Testis (tissue), 3 donors: ENCODE results near the gene NUBP2. TPM values are rescaled to one million over a fixed set of nuclear protein-coding genes. Genes with fewer than 3 reads are reported as not detected.

Experiments used
- DNase-seq: peaks from one replicate; pipeline ENCODE4 v3.0.0-alpha.2; 2019
- H3K27ac ChIP-seq, 2 donors: fragments of 200-600 bp; sonication (generic); one replicate each; pipeline ENCODE4 v1.5.1; 2019
- H3K27me3 ChIP-seq: fragments of 200-600 bp; sonication (generic); one replicate; pipeline ENCODE4 v1.5.1; 2019
- H3K36me3 ChIP-seq: fragments of 200-600 bp; sonication (generic); one replicate; pipeline ENCODE4 v1.5.1; 2017; ENCODE audit warnings: low read depth; ENCODE audit errors: missing control alignments
- H3K4me1 ChIP-seq: fragments of 200-600 bp; sonication (generic); one replicate; pipeline ENCODE4 v1.5.1; 2019
- H3K4me3 ChIP-seq, 2 donors: fragments of 200-600 bp; sonication (generic); one replicate each; pipeline ENCODE4 v1.5.1; 2017 to 2019
- H3K9me3 ChIP-seq: fragments of 200-600 bp; sonication (generic); one replicate; pipeline ENCODE4 v1.5.1; 2017
- POLR2A ChIP-seq: fragments of 450-650 bp; IDR thresholded peaks from one replicate; pipeline ENCODE4 v1.6.1; 2017; ENCODE audit warnings: antibody characterized with exemption, mild to moderate bottlenecking, moderate library complexity
- WGBS, 2 donors: methylation state at CpG; one replicate each; pipeline ENCODE4 v1.1.5; 2018; 5-methylcytosine and 5-hydroxymethylcytosine counted together
- intact Hi-C: fragments of 100-400 bp; cut with DNase I; formaldehyde crosslinking; loops from one replicate; pipeline ENCODE4 v1.15.1; 2023; ENCODE audit warnings: low total_unique reads
- polyA plus RNA-seq: library from polyadenylated mRNA; stranded (reverse); fragments of 350-450 nt; fragmentation: Illumina TruSeq; extraction: RNeasy Lipid Tissue Mini Kit (QIAGEN cat#74804); gene quantifications from one replicate; pipeline ENCODE4 v1.2.3, GENCODE V29; 2014; ENCODE audit warnings: low read depth, low replicate concordance; ENCODE audit not compliant: insufficient read depth
- total RNA-seq, 2 donors: library from RNA; depleted of rRNA; stranded (reverse); fragments of >200 nt; gene quantifications; one replicate each; pipeline ENCODE4 v1.2.3, GENCODE V29; 2016
- TF ChIP-seq, protein P1 (sequence below), 3 experiments: fragments of 450-650 bp in 2 of 3; fragments of 200-600 bp in 1 of 3; sonication (generic) in 1 of 3; IDR thresholded peaks; one replicate each; pipeline ENCODE4 v1.5.1; 2016 to 2019; ENCODE audit warnings: antibody characterized with exemption in 3 of 3, mild to moderate bottlenecking in 2 of 3, moderate library complexity in 1 of 3

NUBP2 gene
- total and polyA plus RNA-seq, 3 donors from 2014 or later, result 49.8 to 90.8 (median 81.5) TPM

DNA sequence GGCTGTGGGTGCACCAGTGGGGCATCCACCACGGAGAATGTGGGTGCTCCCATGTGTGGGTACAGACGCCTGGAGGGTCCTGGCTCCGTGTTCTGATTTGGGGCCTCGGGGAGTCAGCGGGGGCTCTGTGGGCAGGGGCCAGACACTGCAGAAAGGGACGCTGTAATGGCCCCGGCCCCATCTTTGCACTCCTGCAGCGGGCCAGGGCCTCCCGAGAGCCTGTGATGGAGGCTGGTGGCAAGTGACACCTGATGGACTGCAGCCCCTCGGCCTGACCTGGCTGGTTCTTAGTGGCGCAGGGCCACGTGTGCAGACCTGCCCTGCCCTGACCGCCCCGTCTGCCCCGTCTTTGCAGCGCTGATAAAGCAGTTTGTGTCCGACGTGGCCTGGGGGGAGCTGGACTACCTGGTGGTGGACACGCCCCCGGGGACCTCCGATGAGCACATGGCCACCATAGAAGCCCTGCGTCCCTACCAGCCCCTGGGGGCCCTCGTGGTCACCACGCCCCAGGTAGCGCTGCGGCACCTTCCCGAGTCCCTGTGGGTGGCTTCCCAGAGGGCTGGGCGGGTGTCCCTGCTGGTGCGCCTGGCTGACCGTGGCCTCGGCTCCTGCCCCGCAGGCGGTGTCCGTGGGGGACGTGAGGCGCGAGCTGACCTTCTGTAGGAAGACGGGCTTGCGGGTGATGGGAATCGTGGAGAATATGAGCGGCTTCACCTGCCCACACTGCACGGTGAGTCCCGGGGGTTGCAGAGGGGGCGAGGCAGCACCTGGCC is 4.7 kb downstream of the NUBP2 start:
- 92 to 94% methylated on average over 23 to 40 of the region's 44 CpGs for WGBS, 2 donors
- no peak for TF ChIP-seq POLR2A
- TF ChIP-seq, protein P1, sequence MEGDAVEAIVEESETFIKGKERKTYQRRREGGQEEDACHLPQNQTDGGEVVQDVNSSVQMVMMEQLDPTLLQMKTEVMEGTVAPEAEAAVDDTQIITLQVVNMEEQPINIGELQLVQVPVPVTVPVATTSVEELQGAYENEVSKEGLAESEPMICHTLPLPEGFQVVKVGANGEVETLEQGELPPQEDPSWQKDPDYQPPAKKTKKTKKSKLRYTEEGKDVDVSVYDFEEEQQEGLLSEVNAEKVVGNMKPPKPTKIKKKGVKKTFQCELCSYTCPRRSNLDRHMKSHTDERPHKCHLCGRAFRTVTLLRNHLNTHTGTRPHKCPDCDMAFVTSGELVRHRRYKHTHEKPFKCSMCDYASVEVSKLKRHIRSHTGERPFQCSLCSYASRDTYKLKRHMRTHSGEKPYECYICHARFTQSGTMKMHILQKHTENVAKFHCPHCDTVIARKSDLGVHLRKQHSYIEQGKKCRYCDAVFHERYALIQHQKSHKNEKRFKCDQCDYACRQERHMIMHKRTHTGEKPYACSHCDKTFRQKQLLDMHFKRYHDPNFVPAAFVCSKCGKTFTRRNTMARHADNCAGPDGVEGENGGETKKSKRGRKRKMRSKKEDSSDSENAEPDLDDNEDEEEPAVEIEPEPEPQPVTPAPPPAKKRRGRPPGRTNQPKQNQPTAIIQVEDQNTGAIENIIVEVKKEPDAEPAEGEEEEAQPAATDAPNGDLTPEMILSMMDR (IDR thresholded peaks at IDR 0.05), result no peak
- Histone ChIP-seq H3K36me3 (no peaks in the 10 kb centered on the region), H3K27ac (no peak overlapping the region), H3K9me3 (no peaks in the 10 kb centered on the region), H3K27me3 (no peaks in the 10 kb centered on the region), H3K4me3 (no peak overlapping the region), H3K4me1 (peaks cover 7% of the 10 kb centered on the region)
- intact Hi-C loops, result no loop called here
- DNase-seq, result no peak

GRCh38 chr16:1788095-1788707 is 5.4 kb downstream of the NUBP2 start:
- TF ChIP-seq POLR2A, result no peak
- TF ChIP-seq, protein P1 (IDR thresholded peaks at IDR 0.05), result no peak
- intact Hi-C loops, result no loop called here
- WGBS, 2 donors, result 82 to 87% methylated on average over 10 to 35 of the region's 38 CpGs

DNA sequence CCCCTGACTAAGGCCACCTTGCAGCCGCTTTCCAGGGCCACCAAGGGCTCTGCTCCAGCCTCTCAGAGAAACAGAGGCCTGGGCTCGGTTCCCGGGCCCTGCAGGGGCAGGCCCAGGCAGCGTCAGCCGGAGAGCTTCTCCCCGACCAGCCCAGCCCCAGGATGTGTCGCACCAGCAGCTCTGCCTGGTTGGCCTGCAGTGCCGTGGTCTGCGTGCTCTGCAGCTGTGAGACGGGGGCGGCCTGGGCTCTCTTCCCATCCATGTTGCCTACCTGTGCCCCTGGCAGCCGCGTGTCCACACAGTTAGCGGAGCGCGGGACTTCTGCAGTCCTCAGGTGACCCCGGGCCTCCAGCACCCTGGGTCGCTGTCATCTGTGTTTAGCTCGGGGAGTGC is 5.9 kb downstream of the NUBP2 start:
- intact Hi-C loops, result no loop called here
- Histone ChIP-seq H3K27ac (no peak overlapping the region), H3K4me1 (peaks cover 7% of the 10 kb centered on the region), H3K36me3 (no peaks in the 10 kb centered on the region), H3K27me3 (no peaks in the 10 kb centered on the region), H3K9me3 (no peaks in the 10 kb centered on the region), H3K4me3 (no peak overlapping the region)
- no peak for DNase-seq
- no peak for TF ChIP-seq POLR2A
- TF ChIP-seq, protein P1 (IDR thresholded peaks at IDR 0.05), result no peak
- 50 to 100% methylated on average over 1 to 19 of the region's 19 CpGs for WGBS, 2 donors

More at GRCh38 chr16:1788095-1788707, 5.4 kb downstream of the NUBP2 start:
- Histone ChIP-seq H3K9me3 (no peaks in the 10 kb centered on the region), H3K4me3 (no peak overlapping the region), H3K27me3 (no peaks in the 10 kb centered on the region), H3K27ac (no peak overlapping the region), H3K4me1 (peaks cover 7% of the 10 kb centered on the region), H3K36me3 (no peaks in the 10 kb centered on the region)
- no peak for DNase-seq

- intact Hi-C loops, result no loop called here
- Histone ChIP-seq H3K36me3 (no peaks in the 10 kb centered on the region), H3K4me3 (no peak overlapping the region), H3K4me1 (no peaks in the 10 kb centered on the region), H3K27ac (no peak overlapping the region), H3K27me3 (no peaks in the 10 kb centered on the region), H3K9me3 (no peaks in the 10 kb centered on the region)
- WGBS, 2 donors, result 88 to 89% methylated on average over 15 to 25 of the region's 25 CpGs
- DNase-seq, result no peak
- TF ChIP-seq POLR2A, result no peak
- TF ChIP-seq, protein P1 (IDR thresholded peaks at IDR 0.05), result no peak
These were observed 6.9 kb downstream of the NUBP2 start for GRCh38 chr16:1789643-1790045.
